ENCODE results near the gene BAD. TPM values are rescaled to one million over a fixed set of nuclear protein-coding genes. Genes with fewer than 3 reads are reported as not detected.

BAD gene
- total RNA-seq, 2 donors from 2014 or later, result 7.1 to 31.6 TPM

DNA sequence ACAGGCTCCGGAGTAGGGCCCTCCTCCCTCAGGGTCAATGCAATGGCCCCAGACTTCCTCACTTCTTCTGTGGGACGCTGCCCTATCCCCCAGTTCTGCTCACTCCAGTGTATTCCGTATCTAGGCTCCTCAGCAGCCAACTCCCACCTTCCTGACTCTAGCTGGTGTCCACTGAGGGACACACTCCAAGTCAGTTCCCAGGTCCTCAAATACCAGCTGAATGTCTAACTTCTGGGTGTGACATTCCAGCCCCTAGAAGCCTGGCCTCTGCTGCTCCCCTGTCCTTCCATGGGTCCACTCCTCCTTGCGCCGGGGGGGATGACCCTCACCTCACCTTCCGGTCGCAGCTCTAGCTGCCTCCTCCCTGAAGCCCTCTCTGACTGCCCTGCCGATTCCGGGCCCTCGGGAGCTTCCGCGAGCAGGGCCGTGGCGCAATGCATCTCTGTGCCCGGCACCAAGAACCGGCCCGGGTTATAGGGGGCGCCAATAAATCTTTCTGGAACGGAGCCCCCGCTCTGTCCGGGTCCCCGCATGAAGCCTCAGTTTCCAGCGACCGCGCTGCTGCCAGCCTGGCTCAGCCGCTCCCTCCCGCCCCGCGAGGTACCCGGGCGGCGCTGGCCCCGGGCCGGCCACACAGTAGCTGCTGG, 15.4 kb downstream of the BAD start:
- Mint-ChIP-seq H3K27ac (peak overlapping the region; percentile 88 to 91), H3K36me3 (peaks cover 10 to 14% of the 10 kb centered on the region in 2 donors), H3K9me3 (no peaks in the 10 kb centered on the region)
- DNase-seq (ENCODE audit: low spot score in 2 of 2) (peak; percentile 56 to 71), ATAC-seq (peak; percentile 1 to 10)

DNA sequence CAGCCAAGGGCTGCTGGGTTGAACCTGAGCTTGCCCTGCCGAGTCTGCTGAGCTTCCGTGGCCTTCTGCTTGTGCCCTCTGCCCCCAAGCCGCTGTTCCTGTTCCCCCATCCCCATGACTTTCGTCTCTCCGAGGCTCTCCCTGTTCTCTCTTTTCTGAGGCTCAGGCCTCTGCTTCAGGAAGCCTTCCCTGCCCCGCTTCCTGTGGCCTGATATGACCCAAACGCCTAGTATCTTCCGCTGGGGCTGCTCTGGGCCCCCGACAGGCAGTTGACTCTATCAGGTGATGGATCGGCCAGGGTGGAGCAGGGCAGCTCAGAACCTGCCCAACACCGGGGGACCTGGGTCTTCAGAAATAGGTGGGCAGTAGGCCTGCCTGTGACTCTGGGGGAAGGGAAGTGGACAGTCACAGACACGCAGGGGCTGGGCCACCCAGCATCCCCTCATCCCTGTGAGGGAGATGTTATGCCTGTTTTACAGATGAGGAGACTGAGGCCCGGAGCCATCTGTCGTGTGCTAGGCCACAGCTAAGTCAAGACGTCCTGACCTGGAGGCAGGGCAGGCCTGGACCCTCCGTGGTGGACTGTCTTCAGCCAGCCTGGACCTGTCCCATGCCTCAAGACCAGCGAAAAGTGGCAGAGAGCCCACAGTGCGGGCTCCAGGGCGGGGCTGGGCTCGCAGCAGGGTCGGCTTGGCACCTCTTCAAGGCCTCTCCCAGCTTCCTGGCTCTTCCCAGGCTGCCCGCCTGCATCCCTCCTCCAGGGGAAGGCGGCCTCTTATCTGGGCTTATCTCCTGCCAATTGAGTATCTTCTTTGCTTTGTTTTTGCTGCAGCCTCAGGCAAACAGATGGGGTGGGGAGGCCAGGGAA, 16.2 kb downstream of the BAD start:
- DNase-seq (ENCODE audit: low spot score in 2 of 2) (no peak), ATAC-seq (no peak)
- Mint-ChIP-seq H3K27ac (peak overlapping the region; percentile 88 to 91), H3K36me3 (peaks cover 10 to 14% of the 10 kb centered on the region in 2 donors), H3K9me3 (no peaks in the 10 kb centered on the region)

DNA sequence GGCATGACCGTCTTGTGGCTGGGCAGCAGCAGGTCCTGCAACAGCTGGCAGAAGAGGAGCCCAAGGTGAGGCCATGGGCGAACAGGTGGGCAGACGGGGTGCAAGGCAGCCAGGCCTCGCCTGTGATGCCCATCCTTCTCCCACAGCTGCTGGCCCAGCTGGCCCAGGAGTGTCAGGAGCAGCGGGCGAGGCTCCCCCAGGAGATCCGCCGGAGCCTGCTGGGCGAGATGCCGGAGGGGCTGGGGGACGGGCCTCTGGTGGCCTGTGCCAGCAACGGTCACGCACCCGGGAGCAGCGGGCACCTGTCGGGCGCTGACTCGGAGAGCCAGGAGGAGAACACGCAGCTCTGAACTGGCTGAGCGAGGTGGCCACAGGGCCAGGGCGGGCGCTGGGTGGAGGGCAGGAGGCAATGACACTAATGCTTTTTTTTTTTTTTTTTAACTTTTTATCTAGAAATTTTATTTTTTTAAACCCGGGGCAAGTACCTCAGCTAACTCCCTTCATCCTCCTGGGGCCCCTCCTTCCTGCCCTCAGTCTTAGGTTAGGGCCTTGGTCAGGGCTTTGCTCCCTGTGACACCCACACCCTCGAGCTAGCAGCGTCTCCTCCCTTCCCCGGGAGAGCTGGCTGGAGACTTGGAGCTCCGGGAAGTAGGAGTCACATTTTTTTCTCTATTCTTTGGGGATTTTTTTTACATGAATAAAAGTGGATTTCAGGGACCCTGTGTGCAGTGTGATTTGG, 17.1 kb downstream of the BAD start:
- no peak for DNase-seq (ENCODE audit: low spot score in 2 of 2)
- Mint-ChIP-seq H3K27ac (peak overlapping the region; percentile 55 to 91), H3K36me3 (peaks cover 10 to 14% of the 10 kb centered on the region in 2 donors), H3K9me3 (no peaks in the 10 kb centered on the region)
- ATAC-seq, result no peak

DNA sequence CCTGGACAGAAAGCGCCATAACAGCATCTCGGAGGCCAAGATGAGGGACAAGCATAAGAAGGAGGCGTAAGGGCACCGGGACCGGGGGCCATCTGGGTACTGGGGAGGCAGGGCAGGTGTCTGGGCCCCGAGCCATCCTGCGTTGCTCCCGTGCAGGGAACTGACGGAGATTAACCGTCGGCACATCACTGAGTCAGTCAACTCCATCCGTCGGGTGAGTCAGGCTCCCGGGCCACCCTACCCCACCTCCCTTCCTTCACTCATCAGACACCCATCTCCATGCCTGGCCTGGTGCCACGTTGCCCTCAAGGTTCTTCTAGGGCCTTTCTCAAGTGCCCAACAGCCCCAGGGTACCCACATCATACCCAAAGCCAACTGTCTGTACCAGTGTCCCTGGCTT, 18.1 kb downstream of the BAD start:
- DNase-seq (ENCODE audit: low spot score in 2 of 2), result no peak
- Mint-ChIP-seq H3K27ac (no peak overlapping the region), H3K36me3 (peaks cover 10 to 14% of the 10 kb centered on the region in 2 donors), H3K9me3 (no peaks in the 10 kb centered on the region)
- ATAC-seq, result no peak

DNA sequence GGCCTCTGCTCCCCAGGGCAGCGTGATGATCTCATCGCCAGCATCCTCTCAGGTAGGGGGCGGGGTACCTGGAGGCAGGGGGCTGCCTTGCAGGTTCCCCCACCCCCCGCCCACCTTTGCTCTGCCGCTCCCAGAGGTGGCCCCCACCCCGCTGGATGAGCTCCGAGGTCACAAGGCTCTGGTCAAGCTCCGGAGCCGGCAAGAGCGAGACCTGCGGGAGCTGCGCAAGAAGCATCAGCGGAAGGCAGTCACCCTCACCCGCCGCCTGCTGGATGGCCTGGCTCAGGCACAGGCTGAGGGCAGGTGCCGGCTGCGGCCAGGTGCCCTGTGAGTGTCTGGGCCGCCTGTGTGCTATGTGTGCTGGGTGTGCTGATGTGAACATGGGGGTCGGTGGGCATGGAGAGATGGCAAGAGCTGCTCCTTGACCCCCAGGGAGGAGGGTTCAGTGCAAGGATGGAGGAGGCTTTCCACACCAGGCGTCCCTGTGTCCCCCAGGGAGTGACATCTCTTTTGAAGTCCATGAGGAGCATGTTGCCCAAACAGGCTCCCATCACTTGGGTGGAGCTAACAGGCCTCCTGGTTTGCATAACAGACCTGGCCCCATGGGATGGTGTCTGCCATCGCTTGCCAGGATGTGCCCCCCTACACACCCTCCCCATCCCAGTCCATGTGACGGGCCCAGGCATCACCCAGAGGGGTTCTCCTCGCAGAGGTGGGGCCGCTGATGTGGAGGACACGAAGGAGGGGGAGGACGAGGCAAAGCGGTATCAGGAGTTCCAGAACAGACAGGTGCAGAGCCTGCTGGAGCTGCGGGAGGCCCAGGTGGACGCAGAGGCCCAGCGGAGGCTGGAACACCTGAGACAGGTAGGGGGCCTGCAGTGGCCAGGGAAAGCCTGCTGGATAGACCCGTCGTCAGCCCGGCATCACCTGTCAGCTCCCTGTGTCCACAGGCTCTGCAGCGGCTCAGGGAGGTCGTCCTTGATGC, 19.0 kb downstream of the BAD start:
- no peaks in the 10 kb centered on the region for H3K9me3 Mint-ChIP-seq
- no peak for ATAC-seq
- peaks cover 9 to 14% of the 10 kb centered on the region in 2 donors for H3K36me3 Mint-ChIP-seq
- no peak for DNase-seq (ENCODE audit: low spot score in 2 of 2)
- H3K27ac Mint-ChIP-seq, result no peak overlapping the region

DNA sequence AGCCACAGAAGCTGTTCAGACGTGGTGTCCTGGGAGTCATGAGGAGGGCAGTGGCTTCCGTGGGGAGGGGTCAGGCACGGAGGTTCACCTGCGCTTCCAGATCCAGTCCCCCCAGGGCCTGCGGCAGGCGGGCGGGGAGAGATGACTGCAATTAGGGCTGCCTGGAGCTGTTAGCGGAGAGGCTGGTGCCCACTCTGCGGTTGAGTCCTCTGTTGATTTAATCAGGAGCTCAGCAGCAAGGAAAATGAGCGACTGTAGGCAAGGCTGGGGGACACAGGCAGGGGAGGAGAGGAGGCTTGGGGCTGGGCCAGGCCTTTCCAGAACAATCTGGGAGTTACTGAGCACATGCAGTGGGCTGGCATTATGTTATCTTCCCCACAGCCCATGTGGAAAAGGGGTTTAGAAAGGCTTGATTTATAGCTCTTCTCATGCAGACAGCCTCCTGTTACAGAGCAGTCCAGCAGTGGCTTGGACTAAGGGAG, 20.1 kb downstream of the BAD start:
- no peak overlapping the region for H3K27ac Mint-ChIP-seq
- ATAC-seq (no peak), DNase-seq (ENCODE audit: low spot score in 2 of 2) (no peak)
- peaks cover 0 to 8% of the 10 kb centered on the region in 2 donors for H3K36me3 Mint-ChIP-seq
- no peaks in the 10 kb centered on the region for H3K9me3 Mint-ChIP-seq

DNA sequence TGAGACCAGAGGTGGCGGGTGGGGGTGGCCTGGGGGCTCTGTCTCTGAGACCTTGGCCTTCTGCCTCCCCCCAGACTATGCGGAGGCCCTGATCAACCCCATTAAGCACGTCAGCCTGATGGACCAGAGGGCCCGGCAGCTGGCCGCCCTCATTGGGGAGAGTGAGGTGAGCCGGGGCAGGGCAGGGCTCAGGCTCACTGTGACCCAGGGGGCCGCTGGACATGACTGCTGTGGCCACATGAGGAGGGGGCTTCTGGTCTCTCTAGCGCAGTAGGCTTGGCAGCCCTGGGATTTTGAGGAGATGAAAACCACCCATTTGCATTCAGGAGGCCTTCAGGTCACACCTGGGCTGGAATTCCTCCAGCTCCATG, 20.5 kb downstream of the BAD start:
- no peaks in the 10 kb centered on the region for H3K9me3 Mint-ChIP-seq

DNA sequence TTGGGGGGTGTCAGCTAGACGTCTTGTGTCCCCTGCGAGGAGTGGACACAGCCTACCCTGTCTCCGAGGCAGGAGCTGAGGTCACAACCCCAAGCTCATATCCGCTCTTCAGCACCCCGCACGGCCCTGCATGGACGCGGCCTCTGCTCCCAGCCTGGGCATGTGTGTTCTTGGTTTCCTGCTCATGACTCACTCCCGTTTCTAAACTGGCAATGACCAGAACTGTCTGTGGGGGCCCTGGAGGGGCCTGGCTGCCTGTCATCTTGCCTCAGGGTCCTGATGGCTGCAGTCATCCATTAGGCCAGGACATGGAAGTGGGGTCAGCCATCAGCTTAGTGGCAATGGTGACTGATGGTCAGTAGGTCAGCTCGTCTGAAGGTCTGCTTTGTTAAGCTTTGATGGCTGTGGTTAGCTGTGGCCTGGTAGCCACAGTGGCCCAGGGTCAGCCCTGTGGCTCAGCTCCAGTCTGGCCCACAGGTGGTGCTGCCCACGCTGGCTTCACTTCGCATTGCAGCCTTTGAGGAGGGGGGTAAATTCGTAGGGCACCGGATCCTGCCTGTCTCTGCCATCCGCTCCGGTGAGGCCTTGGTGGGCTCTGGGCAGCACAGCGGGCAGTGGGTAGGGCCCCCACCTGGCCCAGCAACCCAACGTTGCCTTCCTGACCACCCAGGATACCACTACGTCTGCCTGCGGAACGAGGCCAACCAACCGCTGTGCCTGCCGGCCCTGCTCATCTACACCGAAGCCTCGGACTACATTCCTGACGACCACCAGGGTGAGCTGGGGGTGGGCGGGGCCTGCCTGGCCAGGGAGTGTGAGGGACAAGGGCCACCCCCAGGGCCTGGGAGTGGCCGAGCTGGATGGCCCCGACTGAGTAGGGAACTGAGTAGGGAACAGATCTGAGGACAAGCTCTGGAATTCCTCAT, 21.2 kb downstream of the BAD start:
- H3K27ac Mint-ChIP-seq, result no peak overlapping the region
- no peak for DNase-seq (ENCODE audit: low spot score in 2 of 2)
- no peak for ATAC-seq
- H3K9me3 Mint-ChIP-seq, result no peaks in the 10 kb centered on the region
- H3K36me3 Mint-ChIP-seq, result no peaks in the 10 kb centered on the region

More for the DNA sequence above, 20.5 kb downstream of the BAD start:
- H3K27ac Mint-ChIP-seq, result no peak overlapping the region
- no peak for DNase-seq (ENCODE audit: low spot score in 2 of 2)
- peaks cover 0 to 4% of the 10 kb centered on the region in 2 donors for H3K36me3 Mint-ChIP-seq
- no peak for ATAC-seq

DNA sequence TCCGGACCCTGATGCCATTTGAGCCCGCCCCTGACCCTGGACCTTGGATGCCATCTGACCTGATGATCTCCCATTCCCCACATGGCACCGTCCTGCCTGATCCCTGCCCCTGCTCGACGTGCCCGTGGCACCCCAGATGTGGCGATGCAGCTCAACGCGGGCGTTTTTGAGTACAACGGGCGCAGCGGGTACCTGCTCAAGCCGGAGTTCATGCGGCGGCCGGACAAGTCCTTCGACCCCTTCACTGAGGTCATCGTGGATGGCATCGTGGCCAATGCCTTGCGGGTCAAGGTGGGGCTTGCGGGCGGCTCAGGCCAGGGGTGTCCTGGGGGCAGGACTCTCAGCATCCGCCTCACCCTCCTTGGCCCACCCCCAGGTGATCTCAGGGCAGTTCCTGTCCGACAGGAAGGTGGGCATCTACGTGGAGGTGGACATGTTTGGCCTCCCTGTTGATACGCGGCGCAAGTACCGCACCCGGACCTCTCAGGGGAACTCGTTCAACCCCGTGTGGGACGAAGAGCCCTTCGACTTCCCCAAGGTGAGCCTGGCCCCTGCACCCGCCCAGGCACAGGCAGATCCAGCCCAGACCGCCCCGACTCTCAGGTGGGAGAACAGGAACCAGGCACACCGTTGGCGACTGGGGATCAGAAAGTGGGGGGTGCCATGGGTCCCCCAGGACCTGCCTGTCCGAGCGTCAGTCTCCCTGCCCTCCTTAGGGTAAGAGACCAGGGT, 22.0 kb downstream of the BAD start:
- Mint-ChIP-seq H3K27ac (no peak overlapping the region), H3K36me3 (no peaks in the 10 kb centered on the region), H3K9me3 (no peaks in the 10 kb centered on the region)
- ATAC-seq (no peak), DNase-seq (ENCODE audit: low spot score in 2 of 2) (no peak)

DNA sequence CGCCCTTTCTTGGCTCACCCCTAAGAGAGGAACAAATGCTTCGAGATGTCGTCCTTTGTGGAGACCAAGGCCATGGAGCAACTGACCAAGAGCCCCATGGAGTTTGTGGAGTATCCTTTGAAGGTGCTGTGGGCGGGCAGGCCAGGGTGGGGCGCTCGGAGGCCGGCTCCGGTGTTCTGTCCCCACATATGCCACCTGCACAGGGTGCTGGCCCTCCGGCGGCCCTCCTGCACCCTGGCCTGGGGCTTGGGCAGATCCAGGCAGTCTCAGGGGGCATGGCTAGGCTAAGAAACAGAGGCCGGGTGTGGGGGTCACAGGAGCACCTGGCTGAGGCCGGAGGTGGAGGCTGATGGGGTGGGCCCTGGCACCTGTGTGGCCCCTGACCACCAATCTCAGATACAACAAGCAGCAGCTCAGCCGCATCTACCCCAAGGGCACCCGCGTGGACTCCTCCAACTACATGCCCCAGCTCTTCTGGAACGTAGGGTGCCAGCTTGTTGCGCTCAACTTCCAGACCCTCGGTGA, 22.8 kb downstream of the BAD start:
- ATAC-seq (no peak), DNase-seq (ENCODE audit: low spot score in 2 of 2) (no peak)
- no peaks in the 10 kb centered on the region for H3K9me3 Mint-ChIP-seq
- H3K27ac Mint-ChIP-seq, result no peak overlapping the region
- no peaks in the 10 kb centered on the region for H3K36me3 Mint-ChIP-seq

DNA sequence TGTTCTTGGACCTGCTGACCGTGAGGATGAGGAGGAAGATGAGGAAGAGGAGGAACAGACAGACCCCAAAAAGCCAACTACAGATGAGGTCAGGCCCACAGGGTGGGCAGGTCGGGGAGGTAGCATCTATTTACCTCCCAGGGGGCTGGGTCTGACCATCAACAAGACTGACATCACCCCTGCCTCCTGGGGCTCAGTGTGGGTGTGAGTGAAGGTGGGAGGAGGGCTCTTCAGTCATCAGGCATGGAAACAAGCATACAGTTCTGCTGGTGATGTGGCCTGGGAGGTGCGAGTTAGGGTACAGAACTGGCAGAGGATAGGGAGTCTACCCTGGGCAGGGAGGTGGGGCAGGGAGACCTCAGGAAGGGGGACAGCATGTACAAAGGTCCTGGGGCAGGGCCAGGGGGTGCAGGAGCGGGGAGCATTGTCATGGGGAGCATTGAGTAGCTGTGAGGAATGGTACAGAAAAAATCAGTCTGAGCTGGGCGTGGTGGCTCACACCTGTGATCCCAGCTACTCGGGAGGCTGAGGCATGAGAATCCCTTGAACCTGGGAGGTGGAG, 24.2 kb downstream of the BAD start:
- no peaks in the 10 kb centered on the region for H3K36me3 Mint-ChIP-seq

DNA sequence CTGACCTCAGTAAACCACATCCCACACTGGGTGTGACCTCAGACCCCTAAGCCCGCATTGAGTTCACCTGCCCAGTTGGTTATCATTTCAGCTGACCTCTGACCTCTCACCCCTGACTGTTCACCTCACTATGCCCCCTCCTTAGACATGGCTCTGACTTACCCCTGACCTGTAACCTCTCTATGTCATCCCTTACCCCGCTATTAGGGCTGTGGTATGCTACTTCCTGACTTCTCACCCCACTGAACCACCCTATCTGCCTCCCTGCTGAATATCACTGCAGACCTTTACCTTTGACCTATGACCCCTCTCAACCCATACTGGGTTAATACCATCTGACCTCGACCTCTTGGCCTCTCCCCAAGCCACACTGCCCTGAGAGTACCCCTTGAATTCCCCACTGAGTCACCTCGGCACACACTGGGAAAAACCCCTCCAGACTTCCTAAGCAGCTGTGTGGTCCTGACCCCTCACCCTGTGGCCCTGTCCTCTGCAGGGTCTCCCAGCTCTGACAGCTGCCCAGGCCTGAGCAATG, 24.9 kb downstream of the BAD start:
- Mint-ChIP-seq H3K27ac (peak overlapping the region; percentile 14 to 47), H3K36me3 (no peaks in the 10 kb centered on the region), H3K9me3 (no peaks in the 10 kb centered on the region)
- ATAC-seq (peak in 1 of 2 donors; percentile 69), DNase-seq (ENCODE audit: low spot score in 2 of 2) (no peak)

More for the DNA sequence above, 24.2 kb downstream of the BAD start:
- DNase-seq (ENCODE audit: low spot score in 2 of 2), result no peak
- peak overlapping the region in 1 of 2 donors; percentile 14 for H3K27ac Mint-ChIP-seq
- no peaks in the 10 kb centered on the region for H3K9me3 Mint-ChIP-seq
- peak in 1 of 2 donors; percentile 52 for ATAC-seq

DNA sequence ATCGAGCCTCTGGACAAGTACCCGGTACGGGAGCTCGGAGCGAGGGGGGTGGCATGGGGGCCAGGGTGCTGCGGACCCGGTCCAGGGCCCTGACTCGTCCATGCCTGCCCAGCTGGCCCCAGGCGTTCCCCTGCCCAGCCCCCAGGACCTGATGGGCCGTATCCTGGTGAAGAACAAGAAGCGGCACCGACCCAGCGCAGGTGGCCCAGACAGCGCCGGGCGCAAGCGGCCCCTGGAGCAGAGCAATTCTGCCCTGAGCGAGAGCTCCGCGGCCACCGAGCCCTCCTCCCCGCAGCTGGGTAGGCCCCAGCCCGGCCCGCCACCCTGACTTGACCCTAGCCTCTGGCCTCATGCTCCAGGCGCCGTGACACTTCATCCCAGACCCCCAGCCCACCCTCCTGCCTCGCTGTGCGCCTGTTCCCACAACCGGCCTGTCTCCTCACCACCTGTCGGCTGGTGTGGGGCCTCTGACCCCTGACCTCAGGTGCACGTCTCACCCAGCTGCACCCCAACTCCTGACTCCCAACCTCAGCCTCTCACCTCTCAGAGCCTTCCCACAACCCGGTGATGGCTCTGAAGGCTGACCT, 25.4 kb downstream of the BAD start:
- DNase-seq (ENCODE audit: low spot score in 2 of 2), result no peak
- no peak for ATAC-seq
- Mint-ChIP-seq H3K36me3 (no peaks in the 10 kb centered on the region), H3K9me3 (no peaks in the 10 kb centered on the region), H3K27ac (peak overlapping the region; percentile 14 to 47)

All from activated naive CD4-positive, alpha-beta T cell treated with anti-CD3 and anti-CD28 coated beads, Interleukin-2, amount 50 U/mL, for 72 hours (primary cell).